Measurements from ENCODE around the gene BRINP3. TPM values are rescaled to one million over a fixed set of nuclear protein-coding genes. Genes with fewer than 3 reads are reported as not detected.

BRINP3 gene
- total and polyA plus RNA-seq, 3 experiments from 2014 or later: not detected

DNA sequence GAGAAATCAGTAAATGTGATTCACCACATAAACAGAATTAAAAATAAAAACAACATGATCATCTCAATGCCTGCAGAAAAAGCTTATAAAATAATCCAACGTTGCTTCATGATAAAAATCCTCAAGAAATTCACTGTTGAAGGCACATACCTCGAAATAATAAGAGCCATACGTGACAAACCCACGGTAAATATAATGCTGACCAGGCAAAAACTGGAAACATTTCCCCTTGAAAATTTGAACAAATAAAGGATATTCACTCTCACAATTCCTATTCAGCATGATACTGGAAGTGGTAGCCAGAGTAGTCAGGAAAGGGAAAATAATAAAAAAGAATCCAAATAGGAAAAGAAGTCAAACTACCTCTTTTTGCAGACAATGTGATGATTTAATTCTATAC, 148.8 kb downstream of the BRINP3 start:
- Mint-ChIP-seq H3K36me3 (no peaks in the 10 kb centered on the region), H3K9me3 (peaks cover 8 to 50% (median 13%) of the 10 kb centered on the region in 5 donors), H3K27ac (no peak overlapping the region), H3K4me1 (no peaks in the 10 kb centered on the region), H3K27me3 (no peaks in the 10 kb centered on the region), H3K4me3 (no peak overlapping the region)
- H3K4me3 ChIP-seq (ENCODE audit: low read length): no peak overlapping the region
- CTCF ChIA-PET: no interaction called here
- H3K36me3 ChIP-seq (ENCODE audit: insufficient read depth, low read length): no peaks in the 10 kb centered on the region
- H3K27ac ChIP-seq (ENCODE audit: low read depth, low read length): no peak overlapping the region
- POLR2A ChIA-PET: no interaction called here
- H3K9me3 ChIP-seq (ENCODE audit: low read length): no peaks in the 10 kb centered on the region
- no peaks in the 10 kb centered on the region for H3K4me1 ChIP-seq (ENCODE audit: insufficient read depth, low read length)
- H3K27me3 ChIP-seq (ENCODE audit: insufficient read depth, low read length, poor library complexity, severe bottlenecking): no peaks in the 10 kb centered on the region
- DNase-seq: no peak

DNA sequence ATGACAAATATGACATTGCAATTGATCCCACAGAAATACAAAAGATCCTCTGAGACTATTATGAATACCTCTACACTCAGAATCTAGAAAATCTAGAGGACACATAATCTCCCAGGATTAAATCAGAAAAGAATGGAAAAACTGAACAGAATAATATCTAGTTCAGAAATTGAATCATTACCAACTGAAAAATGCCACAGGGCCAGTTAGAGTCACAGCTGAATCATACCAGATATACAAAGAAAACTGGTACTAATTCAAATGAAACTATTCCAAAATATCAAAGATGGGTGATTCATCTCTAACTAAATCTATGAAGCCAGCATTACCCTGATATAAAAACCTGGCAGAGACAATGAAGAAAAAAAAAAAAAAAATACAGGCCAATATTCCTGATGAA, 149.3 kb downstream of the BRINP3 start:
- no peaks in the 10 kb centered on the region for H3K36me3 Mint-ChIP-seq
- no peak overlapping the region for H3K27ac Mint-ChIP-seq
- no peaks in the 10 kb centered on the region for H3K27me3 Mint-ChIP-seq
- Histone ChIP-seq H3K9me3 (ENCODE audit: low read length) (no peaks in the 10 kb centered on the region), H3K27me3 (ENCODE audit: insufficient read depth, low read length, poor library complexity, severe bottlenecking) (no peaks in the 10 kb centered on the region), H3K36me3 (ENCODE audit: insufficient read depth, low read length) (no peaks in the 10 kb centered on the region), H3K27ac (ENCODE audit: low read depth, low read length) (no peak overlapping the region), H3K4me3 (ENCODE audit: low read length) (no peak overlapping the region), H3K4me1 (ENCODE audit: insufficient read depth, low read length) (no peaks in the 10 kb centered on the region)
- POLR2A ChIA-PET: no interaction called here
- H3K4me1 Mint-ChIP-seq: no peaks in the 10 kb centered on the region
- no peak overlapping the region for H3K4me3 Mint-ChIP-seq
- CTCF ChIA-PET: no interaction called here
- H3K9me3 Mint-ChIP-seq: peaks cover 8 to 50% (median 13%) of the 10 kb centered on the region in 5 donors
- DNase-seq: no peak

GRCh38 chr1:190327271-190327670, 150.4 kb downstream of the BRINP3 start:
- no peaks in the 10 kb centered on the region for H3K4me1 Mint-ChIP-seq
- Histone ChIP-seq H3K27me3 (ENCODE audit: insufficient read depth, low read length, poor library complexity, severe bottlenecking) (no peaks in the 10 kb centered on the region), H3K4me3 (ENCODE audit: low read length) (no peak overlapping the region), H3K36me3 (ENCODE audit: insufficient read depth, low read length) (no peaks in the 10 kb centered on the region), H3K4me1 (ENCODE audit: insufficient read depth, low read length) (no peaks in the 10 kb centered on the region), H3K27ac (ENCODE audit: low read depth, low read length) (no peak overlapping the region), H3K9me3 (ENCODE audit: low read length) (no peaks in the 10 kb centered on the region)
- peaks cover 8 to 40% (median 15%) of the 10 kb centered on the region in 5 donors for H3K9me3 Mint-ChIP-seq
- H3K36me3 Mint-ChIP-seq: no peaks in the 10 kb centered on the region
- no peak for DNase-seq
- CTCF ChIA-PET: no interaction called here
- no peak overlapping the region for H3K4me3 Mint-ChIP-seq
- H3K27me3 Mint-ChIP-seq: no peaks in the 10 kb centered on the region
- H3K27ac Mint-ChIP-seq: no peak overlapping the region
- POLR2A ChIA-PET: no interaction called here

GRCh38 chr1:190323530-190323929, 154.1 kb downstream of the BRINP3 start:
- DNase-seq: no peak
- H3K27ac ChIP-seq (ENCODE audit: low read depth, low read length): no peak overlapping the region
- H3K27me3 Mint-ChIP-seq: no peaks in the 10 kb centered on the region
- H3K36me3 Mint-ChIP-seq: no peaks in the 10 kb centered on the region
- H3K27ac Mint-ChIP-seq: no peak overlapping the region
- no peaks in the 10 kb centered on the region for H3K9me3 ChIP-seq (ENCODE audit: low read length)
- ChIA-PET CTCF (no interaction called here), POLR2A (no interaction called here)
- H3K36me3 ChIP-seq (ENCODE audit: insufficient read depth, low read length): no peaks in the 10 kb centered on the region
- no peak overlapping the region for H3K4me3 ChIP-seq (ENCODE audit: low read length)
- no peaks in the 10 kb centered on the region for H3K27me3 ChIP-seq (ENCODE audit: insufficient read depth, low read length, poor library complexity, severe bottlenecking)
- peaks cover 6 to 33% (median 16%) of the 10 kb centered on the region in 5 donors for H3K9me3 Mint-ChIP-seq
- no peaks in the 10 kb centered on the region for H3K4me1 Mint-ChIP-seq
- H3K4me1 ChIP-seq (ENCODE audit: insufficient read depth, low read length): no peaks in the 10 kb centered on the region
- H3K4me3 Mint-ChIP-seq: no peak overlapping the region

DNA sequence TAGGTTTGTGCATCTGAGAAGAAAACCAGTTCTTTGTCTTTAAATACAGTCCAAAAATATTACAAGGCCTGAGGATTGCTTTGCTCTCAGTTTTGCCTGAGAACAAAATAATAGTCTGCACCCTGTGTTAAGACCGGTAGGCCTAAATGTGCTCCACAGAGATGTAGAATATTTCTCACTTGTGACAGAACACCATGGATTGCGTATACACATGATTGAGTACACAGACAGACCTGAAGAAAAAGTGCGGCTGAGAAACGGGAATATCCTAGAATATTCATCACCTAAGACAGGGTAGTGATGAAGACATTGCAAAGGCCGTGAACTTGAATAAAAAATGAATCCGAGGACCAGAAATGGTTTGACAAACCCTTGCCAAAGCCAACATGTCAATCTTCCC, 155.4 kb downstream of the BRINP3 start:
- no peaks in the 10 kb centered on the region for H3K36me3 Mint-ChIP-seq
- Histone ChIP-seq H3K9me3 (ENCODE audit: low read length) (no peaks in the 10 kb centered on the region), H3K4me1 (ENCODE audit: insufficient read depth, low read length) (no peaks in the 10 kb centered on the region), H3K27ac (ENCODE audit: low read depth, low read length) (no peak overlapping the region), H3K4me3 (ENCODE audit: low read length) (no peak overlapping the region), H3K27me3 (ENCODE audit: insufficient read depth, low read length, poor library complexity, severe bottlenecking) (no peaks in the 10 kb centered on the region), H3K36me3 (ENCODE audit: insufficient read depth, low read length) (no peaks in the 10 kb centered on the region)
- no peaks in the 10 kb centered on the region for H3K27me3 Mint-ChIP-seq
- ChIA-PET POLR2A (no interaction called here), CTCF (no interaction called here)
- no peak overlapping the region for H3K4me3 Mint-ChIP-seq
- DNase-seq: no peak
- no peak overlapping the region for H3K27ac Mint-ChIP-seq
- no peaks in the 10 kb centered on the region for H3K4me1 Mint-ChIP-seq
- H3K9me3 Mint-ChIP-seq: peaks cover 1 to 27% (median 16%) of the 10 kb centered on the region in 5 donors

DNA sequence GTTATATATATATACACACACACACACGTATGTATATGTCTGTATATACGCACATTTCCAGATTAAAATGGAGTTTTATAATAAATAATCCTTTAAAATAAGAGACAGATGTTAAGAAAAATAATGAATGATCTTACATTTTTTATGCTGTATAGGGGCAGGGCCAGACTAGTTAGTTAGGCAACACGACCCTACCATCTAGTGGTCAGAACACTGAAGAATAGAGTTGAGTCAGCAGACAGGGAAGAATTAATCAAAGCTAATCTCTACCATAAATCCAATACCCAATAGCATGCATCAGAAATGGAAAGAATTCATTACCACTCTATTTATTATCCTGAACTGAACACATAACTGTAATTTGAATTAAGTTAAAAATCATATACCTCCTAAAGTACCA, 156.7 kb downstream of the BRINP3 start:
- H3K36me3 ChIP-seq (ENCODE audit: insufficient read depth, low read length): no peaks in the 10 kb centered on the region
- H3K4me1 ChIP-seq (ENCODE audit: insufficient read depth, low read length): no peaks in the 10 kb centered on the region
- no peak overlapping the region for H3K4me3 ChIP-seq (ENCODE audit: low read length)
- Mint-ChIP-seq H3K36me3 (no peaks in the 10 kb centered on the region), H3K4me3 (no peak overlapping the region), H3K9me3 (peaks cover 2 to 20% (median 9%) of the 10 kb centered on the region in 5 donors), H3K27me3 (no peaks in the 10 kb centered on the region), H3K27ac (no peak overlapping the region), H3K4me1 (no peaks in the 10 kb centered on the region)
- DNase-seq: no peak
- H3K27me3 ChIP-seq (ENCODE audit: insufficient read depth, low read length, poor library complexity, severe bottlenecking): no peaks in the 10 kb centered on the region
- no peaks in the 10 kb centered on the region for H3K9me3 ChIP-seq (ENCODE audit: low read length)
- H3K27ac ChIP-seq (ENCODE audit: low read depth, low read length): no peak overlapping the region
- POLR2A ChIA-PET: no interaction called here
- CTCF ChIA-PET: no interaction called here

DNA sequence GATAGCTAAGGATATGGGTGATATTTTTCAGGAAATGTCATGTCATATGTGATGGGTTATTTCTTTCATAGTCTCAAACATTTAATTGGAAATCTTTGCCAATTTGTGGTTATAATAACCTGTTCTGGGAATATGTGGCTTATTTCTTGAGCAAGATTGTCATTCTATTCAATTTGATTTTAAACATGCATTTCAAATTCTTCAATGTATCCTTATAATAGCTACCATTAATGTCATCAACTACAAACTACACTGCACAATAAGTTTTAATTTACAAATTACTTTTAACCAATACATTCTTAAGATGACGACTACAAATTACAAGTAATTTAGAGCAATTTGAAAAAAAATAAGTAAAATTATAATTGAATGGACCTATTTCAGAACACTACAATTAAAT, 164.9 kb downstream of the BRINP3 start:
- no peak overlapping the region for H3K27ac ChIP-seq (ENCODE audit: low read depth, low read length)
- Mint-ChIP-seq H3K27me3 (no peaks in the 10 kb centered on the region), H3K36me3 (no peaks in the 10 kb centered on the region), H3K4me3 (no peak overlapping the region), H3K9me3 (peaks cover 0 to 24% (median 7%) of the 10 kb centered on the region in 5 donors), H3K27ac (no peak overlapping the region), H3K4me1 (no peaks in the 10 kb centered on the region)
- no peaks in the 10 kb centered on the region for H3K4me1 ChIP-seq (ENCODE audit: insufficient read depth, low read length)
- POLR2A ChIA-PET: no interaction called here
- H3K9me3 ChIP-seq (ENCODE audit: low read length): no peaks in the 10 kb centered on the region
- no peak for DNase-seq
- no peak overlapping the region for H3K4me3 ChIP-seq (ENCODE audit: low read length)
- CTCF ChIA-PET: no interaction called here
- no peaks in the 10 kb centered on the region for H3K27me3 ChIP-seq (ENCODE audit: insufficient read depth, low read length, poor library complexity, severe bottlenecking)
- H3K36me3 ChIP-seq (ENCODE audit: insufficient read depth, low read length): no peaks in the 10 kb centered on the region

- H3K27me3 Mint-ChIP-seq: no peaks in the 10 kb centered on the region
- Histone ChIP-seq H3K36me3 (ENCODE audit: insufficient read depth, low read length) (no peaks in the 10 kb centered on the region), H3K27ac (ENCODE audit: low read depth, low read length) (no peak overlapping the region), H3K27me3 (ENCODE audit: insufficient read depth, low read length, poor library complexity, severe bottlenecking) (no peaks in the 10 kb centered on the region), H3K4me1 (ENCODE audit: insufficient read depth, low read length) (no peaks in the 10 kb centered on the region), H3K4me3 (ENCODE audit: low read length) (no peak overlapping the region), H3K9me3 (ENCODE audit: low read length) (no peaks in the 10 kb centered on the region)
- ChIA-PET POLR2A (no interaction called here), CTCF (no interaction called here)
- peaks cover 4 to 24% (median 7%) of the 10 kb centered on the region in 5 donors for H3K9me3 Mint-ChIP-seq
- no peak for DNase-seq
- no peak overlapping the region for H3K27ac Mint-ChIP-seq
- no peak overlapping the region for H3K4me3 Mint-ChIP-seq
- H3K36me3 Mint-ChIP-seq: no peaks in the 10 kb centered on the region
- no peaks in the 10 kb centered on the region for H3K4me1 Mint-ChIP-seq
Observed at GRCh38 chr1:190303501-190303900, 174.2 kb downstream of the BRINP3 start.

GRCh38 chr1:190296453-190296852, 181.2 kb downstream of the BRINP3 start:
- Mint-ChIP-seq H3K9me3 (peaks cover 1 to 41% (median 8%) of the 10 kb centered on the region in 5 donors), H3K27me3 (no peaks in the 10 kb centered on the region), H3K4me1 (no peaks in the 10 kb centered on the region), H3K36me3 (no peaks in the 10 kb centered on the region), H3K27ac (no peak overlapping the region), H3K4me3 (no peak overlapping the region)
- H3K9me3 ChIP-seq (ENCODE audit: low read length): no peaks in the 10 kb centered on the region
- DNase-seq: no peak
- H3K36me3 ChIP-seq (ENCODE audit: insufficient read depth, low read length): no peaks in the 10 kb centered on the region
- ChIA-PET CTCF (no interaction called here), POLR2A (no interaction called here)
- H3K27ac ChIP-seq (ENCODE audit: low read depth, low read length): no peak overlapping the region
- no peaks in the 10 kb centered on the region for H3K27me3 ChIP-seq (ENCODE audit: insufficient read depth, low read length, poor library complexity, severe bottlenecking)
- H3K4me1 ChIP-seq (ENCODE audit: insufficient read depth, low read length): no peaks in the 10 kb centered on the region
- no peak overlapping the region for H3K4me3 ChIP-seq (ENCODE audit: low read length)
